HL-60 (cell line): ENCODE data around the gene DNAJB8.

Experiments
- REST ChIP-seq: IDR thresholded peaks from 2 replicates; pipeline ENCODE4 v1.6.1; 2012; ENCODE audit warnings: low read depth; ENCODE audit not compliant: insufficient replicate concordance
- TF ChIP-seq, protein P1 (sequence below): IDR thresholded peaks from one replicate; pipeline ENCODE4 v1.5.1; 2011; ENCODE audit warnings: low read length, control low read depth, inconsistent platforms; ENCODE audit not compliant: insufficient read depth

GRCh38 chr3:128453501-128454309, 13.0 kb downstream of the DNAJB8 start:
- no peak for TF ChIP-seq REST
- TF ChIP-seq, protein P1, sequence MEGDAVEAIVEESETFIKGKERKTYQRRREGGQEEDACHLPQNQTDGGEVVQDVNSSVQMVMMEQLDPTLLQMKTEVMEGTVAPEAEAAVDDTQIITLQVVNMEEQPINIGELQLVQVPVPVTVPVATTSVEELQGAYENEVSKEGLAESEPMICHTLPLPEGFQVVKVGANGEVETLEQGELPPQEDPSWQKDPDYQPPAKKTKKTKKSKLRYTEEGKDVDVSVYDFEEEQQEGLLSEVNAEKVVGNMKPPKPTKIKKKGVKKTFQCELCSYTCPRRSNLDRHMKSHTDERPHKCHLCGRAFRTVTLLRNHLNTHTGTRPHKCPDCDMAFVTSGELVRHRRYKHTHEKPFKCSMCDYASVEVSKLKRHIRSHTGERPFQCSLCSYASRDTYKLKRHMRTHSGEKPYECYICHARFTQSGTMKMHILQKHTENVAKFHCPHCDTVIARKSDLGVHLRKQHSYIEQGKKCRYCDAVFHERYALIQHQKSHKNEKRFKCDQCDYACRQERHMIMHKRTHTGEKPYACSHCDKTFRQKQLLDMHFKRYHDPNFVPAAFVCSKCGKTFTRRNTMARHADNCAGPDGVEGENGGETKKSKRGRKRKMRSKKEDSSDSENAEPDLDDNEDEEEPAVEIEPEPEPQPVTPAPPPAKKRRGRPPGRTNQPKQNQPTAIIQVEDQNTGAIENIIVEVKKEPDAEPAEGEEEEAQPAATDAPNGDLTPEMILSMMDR, result no peak
